Mucosa of gallbladder (tissue), 1 donor: ENCODE measurements around the gene CCDC40. TPM values are rescaled to one million over a fixed set of nuclear protein-coding genes. Genes with fewer than 3 reads are reported as not detected.

Source experiments
- DNase-seq: peaks from one replicate; pipeline ENCODE4 v3.0.0-alpha.2; 2020; ENCODE audit warnings: low spot score
- total RNA-seq: library from RNA; stranded (reverse); gene quantifications from one replicate; pipeline ENCODE4 v1.2.1, GENCODE V29; 2021
- donor health status: DM: no; HTN: no; CAD: no.

Gene CCDC40
- total RNA-seq, 1 donor from 2014 or later: 13.5 TPM

GRCh38 chr17:80114758-80115157 is 78.3 kb downstream of the CCDC40 start:
- no peak for DNase-seq

GRCh38 chr17:80115159-80115558 is 78.7 kb downstream of the CCDC40 start:
- DNase-seq: no peak

GRCh38 chr17:80116276-80116920 is 80.0 kb downstream of the CCDC40 start:
- DNase-seq: no peak

- no peak for DNase-seq
These were observed 80.5 kb downstream of the CCDC40 start for GRCh38 chr17:80116921-80117380.

GRCh38 chr17:80117491-80118401 is 81.3 kb downstream of the CCDC40 start:
- no peak for DNase-seq

- no peak for DNase-seq
These were observed 82.3 kb downstream of the CCDC40 start for GRCh38 chr17:80118601-80119270.

GRCh38 chr17:80119271-80119791 is 82.9 kb downstream of the CCDC40 start:
- DNase-seq: no peak

- DNase-seq: no peak
These were observed 83.4 kb downstream of the CCDC40 start for GRCh38 chr17:80119839-80120238.

DNA sequence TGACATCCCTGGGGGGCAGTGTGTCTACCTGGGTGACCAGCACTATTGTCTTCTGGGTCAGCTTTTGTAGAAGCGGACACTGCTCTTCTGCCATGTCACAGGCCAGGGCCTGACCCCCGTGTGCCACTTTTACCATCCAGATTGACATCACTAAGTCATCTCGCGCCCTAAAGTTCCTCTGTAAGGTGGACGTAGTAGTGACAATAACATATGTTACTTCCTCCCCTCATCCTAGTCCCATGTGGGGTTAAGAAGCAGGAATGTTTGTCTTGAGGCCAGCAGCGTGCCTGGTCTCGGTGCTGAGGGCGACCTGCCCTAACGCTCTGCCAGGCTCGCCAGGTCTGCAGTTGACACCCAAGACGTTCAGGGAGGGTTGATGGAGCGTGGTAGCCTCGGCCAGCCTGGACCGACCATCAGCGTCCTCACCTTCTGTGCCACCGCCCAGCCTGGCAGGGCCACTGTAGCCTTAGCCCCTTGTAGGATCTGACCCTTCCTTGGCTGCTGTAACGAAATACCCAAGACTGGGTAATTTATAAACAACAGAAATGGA is 85.7 kb downstream of the CCDC40 start:
- no peak for DNase-seq

DNA sequence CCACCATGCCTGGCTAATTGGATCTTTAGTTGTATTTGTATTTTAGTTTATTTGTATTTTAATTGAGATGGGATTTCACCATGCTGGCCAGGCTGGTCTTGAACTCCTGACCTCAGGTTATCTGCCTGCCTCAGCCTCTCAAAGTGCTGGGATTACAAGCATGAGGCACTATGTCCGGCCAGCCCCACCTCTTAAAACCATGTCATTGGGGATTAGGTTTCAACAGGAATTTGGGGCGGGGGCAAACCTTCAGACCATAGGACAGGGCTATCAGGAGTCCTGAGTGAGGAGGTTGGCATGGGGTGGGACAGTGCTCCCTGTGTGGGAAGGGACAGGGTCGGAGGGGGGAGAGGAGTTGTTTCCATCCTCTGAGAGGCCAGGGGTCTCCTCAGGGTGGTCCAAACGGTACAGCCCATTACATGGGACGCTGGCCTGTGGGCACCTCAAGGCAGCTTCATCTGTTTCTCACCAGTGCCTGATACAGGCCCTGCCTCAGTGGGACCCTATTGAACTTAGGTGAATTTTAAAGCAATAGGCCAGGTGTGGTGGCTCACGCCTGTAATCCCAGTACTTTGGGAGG is 86.6 kb downstream of the CCDC40 start:
- no peak for DNase-seq

- peak; percentile 25 for DNase-seq
These were observed 87.3 kb downstream of the CCDC40 start for GRCh38 chr17:80123791-80124190.

DNA sequence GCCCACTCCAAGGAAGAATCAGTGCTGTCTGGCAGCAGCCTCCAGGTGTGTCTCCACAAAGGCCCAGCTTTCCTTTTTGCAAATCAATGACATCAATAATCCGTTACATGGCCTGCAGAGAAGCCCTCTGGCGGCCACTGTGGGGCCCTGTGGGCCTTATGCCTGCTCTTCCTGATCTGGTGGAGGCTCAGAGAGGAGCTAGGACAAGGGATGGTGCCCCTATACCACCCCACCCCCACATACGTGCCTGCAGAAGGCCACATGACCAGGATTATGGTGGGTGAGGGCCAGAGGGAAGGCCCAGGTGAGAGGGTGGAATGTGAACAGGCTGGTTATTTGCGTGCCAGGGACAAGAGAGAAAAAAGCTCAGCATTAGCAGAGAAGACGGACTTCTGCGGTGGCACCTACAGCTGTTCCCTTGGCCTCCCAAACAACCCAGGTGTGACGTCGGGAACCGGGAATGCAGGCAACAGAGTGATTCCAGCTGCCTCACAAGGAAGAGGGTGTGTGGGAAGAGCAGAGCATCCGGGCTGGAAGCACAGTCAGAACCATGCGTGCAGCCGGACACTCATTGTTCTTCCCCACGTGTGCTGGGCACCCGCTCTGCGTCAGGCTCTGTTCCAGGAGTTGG is 88.0 kb downstream of the CCDC40 start:
- DNase-seq: peak; percentile 37

DNA sequence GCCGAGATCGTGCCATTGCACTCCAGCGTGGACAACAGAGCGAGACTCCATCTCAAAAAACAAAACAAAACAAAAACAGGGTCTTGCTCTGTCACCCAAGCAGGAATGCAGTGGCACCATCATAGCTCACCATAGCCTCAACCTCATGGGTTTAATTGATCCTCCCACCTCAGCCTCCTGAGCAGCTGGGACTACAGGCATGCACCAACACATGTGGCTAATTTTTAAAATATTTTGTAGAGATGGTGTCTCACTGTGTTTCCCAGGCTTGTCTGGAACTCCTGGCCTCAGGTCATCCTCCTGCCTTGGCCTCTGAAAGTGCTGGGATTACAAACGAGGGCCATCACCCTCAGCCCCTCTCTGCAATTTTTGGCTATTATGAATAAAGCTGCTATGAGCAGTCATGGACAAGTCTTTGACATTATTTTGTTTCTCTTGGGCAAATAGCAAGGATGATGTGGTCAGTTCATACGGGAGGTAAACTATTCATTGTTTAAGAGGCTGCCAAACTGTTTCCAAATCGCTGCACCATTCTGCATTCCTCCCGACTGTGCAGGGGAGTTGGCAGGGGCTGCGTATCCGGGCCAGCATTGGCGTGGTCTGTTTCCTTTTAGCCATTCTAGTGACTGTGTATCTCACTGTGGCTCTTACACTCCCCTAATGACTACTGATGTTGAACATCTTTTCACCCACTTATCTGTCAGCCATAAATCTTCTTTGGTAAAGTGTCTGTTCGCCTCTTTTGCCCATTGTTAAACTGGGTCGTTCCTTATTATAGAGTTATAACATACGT is 89.4 kb downstream of the CCDC40 start:
- no peak for DNase-seq

DNA sequence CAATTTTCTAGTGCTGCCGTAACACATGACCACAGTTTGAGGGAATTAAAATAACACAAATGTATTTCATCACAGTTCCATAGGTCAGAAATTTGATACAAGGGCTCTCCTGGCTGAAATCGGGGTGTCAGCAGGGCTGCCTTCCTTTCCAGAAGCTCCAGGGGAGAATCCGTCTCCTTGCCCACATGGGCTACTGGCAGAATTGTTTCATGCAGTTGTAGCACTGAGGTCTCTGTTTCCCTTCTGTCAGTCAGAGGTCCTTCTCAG is 89.9 kb downstream of the CCDC40 start:
- DNase-seq: no peak

DNA sequence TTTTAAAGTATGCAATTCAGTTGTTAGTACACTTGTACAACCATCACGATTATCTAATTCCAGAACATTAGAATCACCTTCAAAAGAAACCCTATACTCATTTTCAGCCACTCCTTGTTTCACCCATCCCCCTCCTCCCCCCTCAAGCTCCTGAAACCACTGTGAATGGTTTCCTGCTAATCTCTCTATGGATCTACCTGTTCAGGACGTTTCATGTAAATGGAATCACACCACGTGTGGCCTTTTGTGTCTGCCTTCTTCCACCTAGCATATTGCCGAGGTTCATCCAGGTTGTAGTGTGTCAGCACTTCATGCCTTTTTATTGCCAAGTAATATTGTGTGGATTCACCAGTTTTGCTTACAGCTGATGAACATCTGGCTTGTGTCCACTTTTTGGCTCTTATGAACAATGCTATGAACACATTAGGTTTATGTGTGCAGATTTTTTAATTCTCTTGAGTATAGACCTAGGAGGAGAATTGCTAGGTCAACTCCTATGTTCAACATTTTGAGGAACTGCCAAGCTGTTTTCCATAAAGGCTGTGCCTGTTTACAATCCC is 92.6 kb downstream of the CCDC40 start:
- DNase-seq: no peak

GRCh38 chr17:80130992-80131391 is 94.5 kb downstream of the CCDC40 start:
- no peak for DNase-seq

DNA sequence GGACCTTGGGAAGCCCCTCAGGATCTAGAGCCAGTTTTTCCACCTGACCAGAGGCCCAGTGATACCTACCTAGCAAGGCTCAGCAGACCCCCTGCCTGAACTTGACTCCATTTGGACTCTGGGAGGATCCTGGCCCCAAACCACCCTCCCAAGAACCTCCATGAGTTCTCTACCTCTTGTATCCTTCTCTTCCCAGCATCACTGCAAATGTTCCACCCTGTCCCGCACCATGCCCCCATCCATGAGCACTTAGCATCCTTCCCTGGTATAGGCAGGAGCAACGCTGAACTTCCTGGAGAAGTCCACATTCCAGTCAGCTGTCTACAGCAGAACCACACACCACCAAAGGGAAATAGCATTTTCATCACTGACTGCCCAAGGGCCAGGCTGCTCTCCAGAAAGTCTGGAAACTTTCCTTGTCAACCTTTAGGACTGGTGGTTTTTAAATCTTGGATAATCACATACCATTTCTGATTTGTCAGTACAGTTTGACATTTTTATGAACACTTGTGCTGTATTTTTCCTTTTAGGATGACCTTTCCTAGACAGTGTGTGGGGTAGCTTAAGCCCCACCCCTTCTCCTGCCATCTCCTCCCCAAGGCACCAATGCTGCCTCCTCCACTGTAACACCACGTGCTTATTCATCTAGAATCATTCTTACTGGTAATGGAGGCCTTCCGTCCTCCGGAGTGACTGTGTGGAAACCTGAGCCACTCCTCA is 96.6 kb downstream of the CCDC40 start:
- DNase-seq: no peak

GRCh38 chr17:80133626-80133970 is 97.2 kb downstream of the CCDC40 start:
- DNase-seq: no peak

DNA sequence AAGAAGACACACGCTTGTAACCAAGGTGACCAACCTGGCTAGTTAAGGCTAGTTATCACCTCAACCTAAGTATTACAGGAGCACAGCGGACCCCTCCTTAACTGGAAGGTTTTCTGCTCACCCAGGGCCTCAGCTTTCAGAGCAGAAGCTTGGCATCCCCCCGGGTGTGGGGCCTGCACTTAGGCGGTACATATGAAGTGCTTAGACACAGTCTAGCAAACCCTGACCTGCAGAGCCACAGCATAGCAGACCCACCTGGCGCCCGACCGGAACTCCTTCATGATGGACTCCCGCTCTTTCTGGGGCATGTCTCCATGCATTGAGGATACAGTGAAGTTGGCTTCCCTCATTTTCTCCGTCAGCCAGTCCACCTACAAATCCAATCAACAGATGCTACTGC is 100.7 kb downstream of the CCDC40 start:
- no peak for DNase-seq
